NCI-H1436 treated with DMSO at 0.1 percent for 48 hours (cell line): ENCODE measurements around the gene KHDC1L.
"Not testable (repeated sequence)": the region's sequence is repeated elsewhere in the genome, so short reads cannot be mapped to it uniquely, and the experiment has no call there.

Experiments used
- DNase-seq: peaks from one replicate; lab custom pipeline; 2025; lab: John Stamatoyannopoulos, UW

The KHDC1L gene, protein sequence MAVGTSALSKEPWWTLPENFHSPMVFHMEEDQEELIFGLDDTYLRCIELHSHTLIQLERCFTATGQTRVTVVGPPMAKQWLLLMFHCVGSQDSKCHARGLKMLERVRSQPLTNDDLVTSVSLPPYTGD

DNA sequence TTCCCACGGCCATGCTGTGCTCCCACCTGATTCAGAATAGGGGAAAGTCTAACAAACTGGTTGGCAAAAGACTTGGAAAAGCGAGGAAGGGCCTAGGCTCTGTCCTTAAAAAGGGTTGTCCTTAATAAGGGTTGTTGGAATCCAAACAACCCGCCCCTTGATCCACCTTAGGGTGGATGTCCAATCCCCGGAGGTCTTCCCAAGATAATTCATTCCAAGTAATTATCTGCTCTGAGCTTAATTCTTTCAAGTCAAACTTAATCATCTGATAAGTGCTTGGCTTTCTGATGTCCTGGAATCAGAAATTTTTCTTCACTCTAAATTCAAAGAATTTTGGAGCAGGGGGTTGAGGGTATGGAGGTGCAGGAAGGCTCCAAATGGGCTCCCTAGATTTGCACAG, at the start of gene KHDC1L:
KHDC1L (minus strand) TSS at position 101 of the 400 bp plus-strand sequence; CDS start at position 13, 88 bp downstream.
- DNase-seq: no peak

DNA sequence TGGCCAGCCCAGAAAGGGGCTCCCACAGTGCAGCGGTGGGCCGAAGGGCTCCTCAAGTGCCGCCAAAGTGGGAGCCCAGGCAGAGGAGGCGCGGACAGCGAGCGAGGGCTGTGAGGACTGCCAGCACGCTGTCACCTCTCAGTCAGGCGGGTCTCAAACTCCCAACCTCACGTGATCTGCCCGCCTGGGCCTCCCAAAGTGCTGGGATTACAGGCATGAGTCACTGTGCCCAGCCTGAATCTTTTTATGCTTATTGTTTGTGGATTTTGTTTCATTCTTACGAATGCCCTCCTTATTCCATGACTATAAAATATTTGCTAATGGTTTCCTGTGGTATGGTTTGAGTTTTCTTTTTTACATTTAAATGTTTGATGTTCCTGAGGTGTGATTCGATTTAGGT, 44.0 kb upstream of the KHDC1L start:
- not testable (repeated sequence) for DNase-seq

GRCh38 chr6:73268896-73269295, 43.6 kb upstream of the KHDC1L start:
- DNase-seq: not testable (repeated sequence)

- no peak for DNase-seq
Measured at GRCh38 chr6:73264446-73264845, 39.1 kb upstream of the KHDC1L start.

DNA sequence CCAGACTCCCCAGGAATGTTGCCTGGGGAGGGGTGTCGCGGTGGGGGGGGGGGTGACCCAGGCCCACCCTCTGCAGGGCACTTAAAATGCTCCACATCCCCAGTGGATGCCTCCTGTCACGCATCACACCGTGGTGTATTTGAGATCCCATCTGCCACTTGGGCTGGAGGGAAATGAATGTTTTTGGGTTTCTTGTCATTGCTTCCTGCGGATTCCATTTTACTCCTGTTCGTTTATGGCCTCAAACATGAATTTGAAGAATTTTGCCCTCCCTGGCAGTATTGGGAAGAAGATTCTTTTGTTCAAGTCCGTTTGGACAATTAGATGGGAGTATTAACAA, 38.2 kb upstream of the KHDC1L start:
- DNase-seq: no peak

GRCh38 chr6:73262671-73263569, 37.6 kb upstream of the KHDC1L start, which contains the start of gene KHDC1:
Gene KHDC1, minus strand, starts transcription at chr6:73263196. Its CDS starts 20,679 bp downstream, at chr6:73242517.
- DNase-seq: no peak

GRCh38 chr6:73258721-73259120, 33.4 kb upstream of the KHDC1L start:
- no peak for DNase-seq

DNA sequence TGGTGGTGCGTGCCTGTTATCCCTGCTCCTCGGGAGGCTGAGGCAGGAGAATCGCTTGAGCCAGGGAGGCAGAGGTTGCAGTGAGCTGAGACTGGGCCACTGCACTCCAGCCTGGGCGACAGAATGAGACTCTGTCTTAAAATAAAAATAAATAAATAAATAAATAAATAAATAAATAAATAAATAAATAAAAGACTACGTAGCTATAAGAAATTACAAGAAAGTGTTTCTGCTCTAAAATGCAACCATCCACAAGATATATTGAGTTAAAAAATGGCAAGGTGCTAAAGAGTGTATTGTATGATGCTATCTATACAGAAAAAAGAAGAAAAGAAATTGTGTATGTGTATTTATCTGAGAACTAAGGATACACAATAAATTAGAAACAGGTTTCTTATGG, 29.0 kb upstream of the KHDC1L start:
- DNase-seq: not testable (repeated sequence)

GRCh38 chr6:73252703-73253102, 27.4 kb upstream of the KHDC1L start:
- DNase-seq: no peak

GRCh38 chr6:73250016-73250415, 24.7 kb upstream of the KHDC1L start:
- no peak for DNase-seq

- DNase-seq: no peak
Measured at GRCh38 chr6:73248192-73248903, 23.1 kb upstream of the KHDC1L start.

DNA sequence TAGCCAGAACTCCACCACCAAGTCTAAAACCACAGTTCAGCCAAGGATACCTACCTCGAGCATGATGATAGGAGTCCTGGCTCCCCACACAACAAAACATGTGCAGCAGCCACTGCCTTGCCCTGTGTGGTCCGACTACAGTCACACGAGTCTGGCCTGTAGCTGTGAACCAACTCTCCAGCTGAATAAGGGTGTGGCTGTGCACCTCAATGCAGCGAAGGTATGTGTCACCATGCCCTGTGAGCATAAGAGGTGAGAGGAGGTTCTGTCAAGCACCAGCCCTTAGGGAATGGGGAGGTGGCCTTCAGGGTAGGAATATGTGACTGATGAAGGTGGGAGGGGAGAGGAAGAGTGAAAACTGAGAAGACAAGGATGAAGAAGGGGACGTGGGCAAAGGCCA, 16.7 kb upstream of the KHDC1L start:
- DNase-seq: no peak

DNA sequence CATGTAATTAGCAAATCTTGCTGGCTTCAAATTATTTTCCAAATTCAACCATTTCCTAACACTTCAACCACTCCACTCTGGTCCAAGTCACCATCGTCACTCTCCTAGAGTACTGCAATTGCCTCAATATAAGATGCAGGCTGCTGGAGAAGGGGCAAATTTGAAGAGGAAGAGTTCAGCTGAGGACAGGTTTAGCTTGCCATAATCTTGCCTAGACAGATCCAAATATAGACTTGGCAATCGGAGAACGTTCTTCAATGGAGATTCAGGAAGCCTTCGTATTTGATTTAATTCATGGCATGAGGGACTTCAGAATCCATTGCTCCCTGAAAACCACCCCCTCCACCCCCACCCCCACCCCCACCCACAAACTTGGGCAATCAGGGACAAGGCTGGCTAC, 15.4 kb upstream of the KHDC1L start:
- DNase-seq: no peak

DNA sequence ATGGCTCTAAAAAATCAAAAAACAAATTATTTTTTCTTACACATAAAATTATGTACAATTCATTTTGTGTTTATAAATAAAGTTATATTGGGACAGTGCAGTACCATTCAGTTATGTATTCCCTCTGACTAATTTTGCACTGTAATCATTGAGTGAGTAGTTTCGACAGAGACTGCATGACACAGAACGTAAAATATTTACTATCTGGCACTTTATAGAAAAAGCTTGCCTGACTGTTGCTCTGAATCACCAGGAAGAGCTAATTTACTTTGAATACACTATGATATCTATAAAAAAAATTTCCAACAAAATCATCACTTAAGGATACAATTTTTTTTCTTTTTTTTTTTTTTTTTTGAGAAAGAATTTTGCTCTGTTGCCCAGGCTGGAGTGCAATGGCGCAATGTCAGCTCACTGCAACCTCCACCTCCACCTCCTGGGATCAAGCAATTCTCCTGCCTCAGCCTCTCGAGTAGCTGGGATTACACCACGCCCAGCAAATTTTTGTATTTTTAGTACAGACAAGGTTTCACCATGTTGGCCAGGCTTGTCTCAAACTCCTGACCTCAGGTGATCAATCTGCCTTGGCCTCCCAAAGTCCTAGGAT, 11.0 kb upstream of the KHDC1L start:
- no peak for DNase-seq

- no peak for DNase-seq
Measured at GRCh38 chr6:73234733-73235132, 9.4 kb upstream of the KHDC1L start.

DNA sequence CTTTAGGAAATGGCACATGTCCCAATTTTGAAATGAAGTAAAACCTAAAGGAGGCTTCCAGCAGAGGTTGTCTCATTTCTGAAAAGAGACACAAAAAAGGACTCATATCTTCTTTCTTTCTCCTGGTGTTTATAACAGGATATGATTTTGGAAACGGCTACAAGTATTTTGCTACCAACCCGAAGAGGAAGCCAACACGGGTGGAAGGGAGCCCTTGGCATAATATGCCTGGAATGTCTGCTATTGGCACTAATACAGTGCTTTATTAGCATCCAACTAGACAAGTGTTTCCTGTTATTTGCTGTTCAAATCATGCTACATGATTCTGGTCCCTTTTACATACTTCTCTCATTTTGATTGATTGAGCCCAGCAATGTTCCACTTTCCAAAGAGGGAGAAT, 8.7 kb upstream of the KHDC1L start:
- DNase-seq: not testable (repeated sequence)

DNA sequence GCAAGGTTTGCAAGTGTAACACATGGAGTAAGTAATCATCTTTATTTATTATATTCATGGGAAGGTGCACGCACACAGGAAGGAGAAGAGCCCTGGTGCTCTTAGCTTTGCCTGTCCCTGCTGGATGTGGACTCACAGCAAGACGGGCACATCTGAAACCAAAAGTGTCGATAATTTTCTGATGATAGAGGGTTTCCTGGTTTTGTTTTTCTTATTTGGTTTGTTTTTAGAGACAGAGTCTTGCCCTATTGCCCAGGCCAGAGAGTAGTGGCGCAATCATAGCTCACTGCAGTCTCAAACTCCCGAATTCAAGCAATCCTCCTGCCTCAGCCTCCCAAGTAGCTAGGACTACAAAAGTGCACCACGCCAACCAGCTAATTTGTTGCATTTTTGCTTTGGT, 7.8 kb upstream of the KHDC1L start:
- no peak for DNase-seq

DNA sequence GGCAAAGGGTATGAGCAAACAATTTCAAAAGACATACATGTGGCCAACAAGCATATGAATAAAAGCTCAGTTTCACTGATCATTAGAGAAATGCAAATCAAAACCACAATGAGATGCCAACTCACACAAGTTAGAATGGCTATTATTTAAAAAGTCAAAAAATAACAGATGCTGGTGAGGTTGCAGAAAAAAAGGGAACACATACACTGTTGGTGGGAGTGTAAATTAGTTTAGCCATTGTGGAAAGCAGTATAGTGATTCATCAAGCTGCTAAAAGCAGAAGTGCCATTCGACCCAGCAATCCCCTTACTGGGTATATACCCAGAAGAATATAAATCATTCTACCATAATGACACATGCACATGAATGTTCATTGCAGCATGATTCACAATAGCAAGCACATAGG, 6.7 kb upstream of the KHDC1L start:
- DNase-seq: no peak

GRCh38 chr6:73227606-73228255, 2.4 kb upstream of the KHDC1L start:
- DNase-seq: no peak

DNA sequence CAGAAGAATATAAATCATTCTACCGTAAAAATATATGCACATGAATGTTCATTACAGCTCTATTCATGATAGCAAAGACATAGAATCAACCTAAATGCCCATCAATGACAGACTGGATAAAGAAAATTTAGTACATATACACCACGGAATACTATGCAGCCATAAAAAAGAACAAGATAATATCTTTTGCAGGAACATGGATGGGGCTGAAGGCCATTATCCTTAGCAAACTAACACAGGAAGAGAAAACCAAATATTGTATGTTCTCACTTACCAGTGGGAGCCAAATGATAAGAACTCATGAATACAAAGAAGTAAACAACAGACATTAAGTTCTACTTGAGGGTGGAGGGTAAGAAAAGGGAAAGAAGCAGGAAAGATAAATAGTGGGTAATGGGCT, 8.4 kb downstream of the KHDC1L start:
- DNase-seq: no peak

DNA sequence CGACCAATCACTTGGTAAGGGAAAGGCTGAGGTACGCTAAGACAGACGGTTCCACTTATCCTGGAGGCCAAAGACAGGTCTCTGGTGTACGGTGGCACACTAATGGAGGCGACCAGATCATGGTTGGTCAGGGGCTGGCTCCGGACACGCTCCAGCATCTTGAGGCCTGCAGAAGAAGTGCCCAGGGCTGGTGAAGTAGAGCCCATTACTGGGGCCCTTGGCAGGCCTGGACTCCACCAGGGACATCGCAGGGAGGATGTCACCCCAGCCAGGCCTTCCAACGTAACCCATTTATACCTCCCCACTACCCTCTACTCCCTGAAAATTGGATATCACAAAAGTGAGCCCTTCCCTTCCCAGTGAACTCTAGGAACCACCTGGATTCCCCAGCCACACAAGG, 16.2 kb downstream of the KHDC1L start:
- DNase-seq: no peak

GRCh38 chr6:73207221-73207837, 18.0 kb downstream of the KHDC1L start:
- DNase-seq: no peak
